Sciatic nerve (tissue), 2 donors: Measurements from ENCODE around the gene GAN. TPM values are rescaled to one million over a fixed set of nuclear protein-coding genes. Genes with fewer than 3 reads are reported as not detected.
A peak's percentile ranks its signal among the peaks of the same experiment; 100 is the strongest.

Source experiments
- ATAC-seq: fragments of 200-7000 bp; cut with Tn5 transposase; one replicate; pipeline ENCODE4 v1.9.1; 2020; ENCODE audit warnings: mild to moderate bottlenecking, moderate library complexity
- DNase-seq: peaks from one replicate; pipeline ENCODE4 v3.0.0-alpha.2; 2020; ENCODE audit warnings: low spot score
- intact Hi-C: fragments of 100-400 bp; cut with DNase I; formaldehyde crosslinking; loops from one replicate; pipeline ENCODE4 v1.14.2; 2022
- total RNA-seq: library from RNA; stranded (reverse); fragmentation: NEBNext Ultra II Directional; extraction: Animal tissue kit (Norgen Biotek cat#: 25700); gene quantifications from one replicate; pipeline ENCODE4 v1.2.1, GENCODE V29; 2021
- donor health status: DM: no; HTN: no; CAD: no.
- donor health status: DM: no; HTN: no; CAD: no.

The GAN gene
- total RNA-seq, 1 donor from 2014 or later, result 16.4 TPM

- DNase-seq, result no peak
- ATAC-seq, result no peak
- intact Hi-C loops, result no loop called here
These were observed 20.6 kb upstream of the GAN start for GRCh38 chr16:81293909-81294802.

GRCh38 chr16:81296631-81297030 lies 18.1 kb upstream of the GAN start:
- ATAC-seq (no peak), DNase-seq (no peak)
- intact Hi-C loops, result no loop called here

GRCh38 chr16:81307770-81308169 lies 7.0 kb upstream of the GAN start:
- ATAC-seq (no peak), DNase-seq (no peak)

GRCh38 chr16:81310045-81310644 lies 4.6 kb upstream of the GAN start:
- intact Hi-C loops, result no loop called here
- ATAC-seq, result no peak
- DNase-seq, result no peak

More at GRCh38 chr16:81307770-81308169, 7.0 kb upstream of the GAN start:
- intact Hi-C loops, result no loop called here

GRCh38 chr16:81311762-81312161 lies 3.0 kb upstream of the GAN start:
- no peak for DNase-seq
- intact Hi-C loops, result no loop called here
- no peak for ATAC-seq

- intact Hi-C loops, result no loop called here
- peak; percentile 4 for ATAC-seq
- DNase-seq, result no peak
These were observed 810 bp upstream of the GAN start for GRCh38 chr16:81313701-81314602.

GRCh38 chr16:81315271-81316175 lies 761 bp downstream of the GAN start:
- peak; percentile 58 for ATAC-seq
- intact Hi-C loops, result no loop called here
- peak; percentile 66 for DNase-seq

- DNase-seq (no peak), ATAC-seq (no peak)
- intact Hi-C loops, result no loop called here
These were observed 1.4 kb downstream of the GAN start for GRCh38 chr16:81316176-81316496.

GRCh38 chr16:81318711-81319110 lies 3.9 kb downstream of the GAN start:
- no peak for ATAC-seq
- intact Hi-C loops, result no loop called here

GRCh38 chr16:81319221-81319912 lies 4.6 kb downstream of the GAN start:
- intact Hi-C loops, result no loop called here
- DNase-seq, result no peak
- no peak for ATAC-seq

More at GRCh38 chr16:81318711-81319110, 3.9 kb downstream of the GAN start:
- DNase-seq, result no peak

- no peak for ATAC-seq
- intact Hi-C loops, result no loop called here
- no peak for DNase-seq
These were observed 6.3 kb downstream of the GAN start for GRCh38 chr16:81321039-81321438.

- no peak for ATAC-seq
- intact Hi-C loops, result no loop called here
- no peak for DNase-seq
These were observed 6.8 kb downstream of the GAN start for GRCh38 chr16:81321536-81321935.

- no peak for DNase-seq
- intact Hi-C loops, result no loop called here
- no peak for ATAC-seq
These were observed 10.0 kb downstream of the GAN start for GRCh38 chr16:81324808-81325207.

- DNase-seq (no peak), ATAC-seq (no peak)
- intact Hi-C loops, result no loop called here
These were observed 12.2 kb downstream of the GAN start for GRCh38 chr16:81327011-81327410.

- ATAC-seq, result no peak
- intact Hi-C loops, result no loop called here
These were observed 12.9 kb downstream of the GAN start for GRCh38 chr16:81327447-81328196.

GRCh38 chr16:81329947-81330346 lies 15.2 kb downstream of the GAN start:
- DNase-seq (no peak), ATAC-seq (no peak)
- intact Hi-C loops, result no loop called here

More at GRCh38 chr16:81327447-81328196, 12.9 kb downstream of the GAN start:
- no peak for DNase-seq

GRCh38 chr16:81333356-81333755 lies 18.6 kb downstream of the GAN start:
- DNase-seq, result no peak
- intact Hi-C loops, result no loop called here
- ATAC-seq, result no peak
